Right lobe of liver (tissue), 4 donors: ENCODE data around the gene ELMOD3.

Experiments
- POLR2A ChIP-seq: fragments of 450-650 bp; IDR thresholded peaks from one replicate; pipeline ENCODE4 v1.6.1; 2017; ENCODE audit warnings: antibody characterized with exemption, mild to moderate bottlenecking
- TF ChIP-seq, protein P1 (sequence below), 4 donors: fragments of 200-600 bp in 3 of 4; fragments of 450-650 bp in 1 of 4; IDR thresholded peaks; one replicate each; pipeline versions ENCODE4 v1.5.1 to v1.8.0; 2016 to 2022; ENCODE audit warnings: antibody characterized with exemption in 4 of 4, mild to moderate bottlenecking in 2 of 4
- donor health status: DM: no; HTN: no; CAD: no.
- donor health status: DM: no; HTN: no; CAD: no.
- donor health status: DM: no; HTN: yes; CAD: no.

DNA sequence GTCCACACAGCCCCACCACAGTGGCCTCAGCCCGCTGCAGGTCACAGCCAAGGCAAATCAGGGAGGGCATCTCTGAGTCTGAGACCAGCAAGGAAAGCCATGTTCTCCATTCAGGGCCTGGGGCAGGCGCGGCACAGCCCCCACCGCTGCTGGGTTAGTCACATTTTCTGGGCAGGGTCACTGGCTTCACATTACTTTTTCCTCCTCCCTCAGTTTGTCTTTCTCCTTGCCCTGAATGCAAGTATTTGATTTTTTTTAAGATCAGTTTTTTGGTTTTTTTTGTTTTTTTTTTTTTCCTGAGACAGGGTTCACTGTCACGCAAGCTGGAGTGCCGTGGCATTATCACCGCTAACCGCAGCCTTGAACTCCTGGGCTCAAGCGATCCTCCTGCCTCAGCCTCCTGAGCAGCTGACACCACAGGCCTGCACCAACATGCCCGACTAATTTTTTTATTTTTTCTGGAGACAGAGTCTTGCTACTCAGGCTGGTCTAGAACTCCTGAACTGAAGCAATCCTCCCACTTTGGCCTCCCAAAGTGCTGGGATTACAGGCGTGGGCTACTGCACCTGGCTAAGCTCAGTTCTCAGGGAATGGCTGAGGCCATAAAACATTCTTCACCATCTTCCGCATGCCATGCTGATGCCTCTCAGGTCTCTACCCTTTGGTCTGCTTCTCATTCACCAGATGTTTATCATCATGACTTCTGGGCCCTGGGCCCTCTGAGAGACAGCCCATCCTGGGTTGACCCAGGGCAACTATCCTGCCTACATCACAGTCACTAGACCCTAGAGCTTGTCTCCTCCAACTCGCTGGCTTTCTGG is 56.2 kb downstream of the ELMOD3 start:
- TF ChIP-seq, protein P1, sequence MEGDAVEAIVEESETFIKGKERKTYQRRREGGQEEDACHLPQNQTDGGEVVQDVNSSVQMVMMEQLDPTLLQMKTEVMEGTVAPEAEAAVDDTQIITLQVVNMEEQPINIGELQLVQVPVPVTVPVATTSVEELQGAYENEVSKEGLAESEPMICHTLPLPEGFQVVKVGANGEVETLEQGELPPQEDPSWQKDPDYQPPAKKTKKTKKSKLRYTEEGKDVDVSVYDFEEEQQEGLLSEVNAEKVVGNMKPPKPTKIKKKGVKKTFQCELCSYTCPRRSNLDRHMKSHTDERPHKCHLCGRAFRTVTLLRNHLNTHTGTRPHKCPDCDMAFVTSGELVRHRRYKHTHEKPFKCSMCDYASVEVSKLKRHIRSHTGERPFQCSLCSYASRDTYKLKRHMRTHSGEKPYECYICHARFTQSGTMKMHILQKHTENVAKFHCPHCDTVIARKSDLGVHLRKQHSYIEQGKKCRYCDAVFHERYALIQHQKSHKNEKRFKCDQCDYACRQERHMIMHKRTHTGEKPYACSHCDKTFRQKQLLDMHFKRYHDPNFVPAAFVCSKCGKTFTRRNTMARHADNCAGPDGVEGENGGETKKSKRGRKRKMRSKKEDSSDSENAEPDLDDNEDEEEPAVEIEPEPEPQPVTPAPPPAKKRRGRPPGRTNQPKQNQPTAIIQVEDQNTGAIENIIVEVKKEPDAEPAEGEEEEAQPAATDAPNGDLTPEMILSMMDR (IDR thresholded peaks at IDR 0.05): no peak
- TF ChIP-seq POLR2A: no peak
